DMS153 treated with DMSO at 0.1 percent for 48 hours (cell line): ENCODE results near the gene PRUNE2.
"Not testable (repeated sequence)": the region's sequence is repeated elsewhere in the genome, so short reads cannot be mapped to it uniquely, and the experiment has no call there.

Experiments
- DNase-seq: peaks from one replicate; lab custom pipeline; 2025; ENCODE audit not compliant: unreplicated experiment; lab: John Stamatoyannopoulos, UW

PRUNE2 gene

GRCh38 chr9:76665966-76666365, 239.9 kb downstream of the PRUNE2 start:
- not testable (repeated sequence) for DNase-seq

- no peak for DNase-seq
Measured at GRCh38 chr9:76665458-76665857, 240.5 kb downstream of the PRUNE2 start.

- DNase-seq: no peak
Measured at GRCh38 chr9:76664120-76664519, 241.8 kb downstream of the PRUNE2 start.

GRCh38 chr9:76662476-76663281, 243.2 kb downstream of the PRUNE2 start:
- DNase-seq: peak; percentile 70

GRCh38 chr9:76658510-76659231, 247.2 kb downstream of the PRUNE2 start:
- no peak for DNase-seq

GRCh38 chr9:76657265-76657664, 248.6 kb downstream of the PRUNE2 start:
- DNase-seq: no peak

GRCh38 chr9:76655971-76656370, 249.9 kb downstream of the PRUNE2 start:
- DNase-seq: no peak

- DNase-seq: no peak
Measured at GRCh38 chr9:76655121-76655541, 250.8 kb downstream of the PRUNE2 start.

GRCh38 chr9:76654575-76654974, 251.3 kb downstream of the PRUNE2 start:
- no peak for DNase-seq

- no peak for DNase-seq
Measured at GRCh38 chr9:76654051-76654461, 251.9 kb downstream of the PRUNE2 start.

- no peak for DNase-seq
Measured at GRCh38 chr9:76652894-76653293, 253.0 kb downstream of the PRUNE2 start.

GRCh38 chr9:76651119-76651705, 254.7 kb downstream of the PRUNE2 start:
- no peak for DNase-seq

GRCh38 chr9:76650692-76651091, 255.2 kb downstream of the PRUNE2 start:
- peak; percentile 22 for DNase-seq

GRCh38 chr9:76649894-76650293, 256.0 kb downstream of the PRUNE2 start:
- no peak for DNase-seq

- peak; percentile 31 for DNase-seq
Measured at GRCh38 chr9:76646249-76646648, 259.7 kb downstream of the PRUNE2 start.

- no peak for DNase-seq
Measured at GRCh38 chr9:76644647-76645250, 261.2 kb downstream of the PRUNE2 start.

- no peak for DNase-seq
Measured at GRCh38 chr9:76644171-76644570, 261.7 kb downstream of the PRUNE2 start.

- DNase-seq: no peak
Measured at GRCh38 chr9:76643399-76644117, 262.4 kb downstream of the PRUNE2 start.

GRCh38 chr9:76642701-76643209, 263.2 kb downstream of the PRUNE2 start:
- DNase-seq: no peak

GRCh38 chr9:76642074-76642473, 263.8 kb downstream of the PRUNE2 start:
- DNase-seq: no peak

GRCh38 chr9:76638001-76638400, 267.9 kb downstream of the PRUNE2 start:
- DNase-seq: no peak
